ENCODE data around the gene H3-3A. TPM values are rescaled to one million over a fixed set of nuclear protein-coding genes. Genes with fewer than 3 reads are reported as not detected.

Gene H3-3A
- total and polyA plus RNA-seq, 2 of the 8 experiments (the other 6 are each of a cell fraction or from before 2014, with no cell fraction given): 1,157 to 1,223 TPM

DNA sequence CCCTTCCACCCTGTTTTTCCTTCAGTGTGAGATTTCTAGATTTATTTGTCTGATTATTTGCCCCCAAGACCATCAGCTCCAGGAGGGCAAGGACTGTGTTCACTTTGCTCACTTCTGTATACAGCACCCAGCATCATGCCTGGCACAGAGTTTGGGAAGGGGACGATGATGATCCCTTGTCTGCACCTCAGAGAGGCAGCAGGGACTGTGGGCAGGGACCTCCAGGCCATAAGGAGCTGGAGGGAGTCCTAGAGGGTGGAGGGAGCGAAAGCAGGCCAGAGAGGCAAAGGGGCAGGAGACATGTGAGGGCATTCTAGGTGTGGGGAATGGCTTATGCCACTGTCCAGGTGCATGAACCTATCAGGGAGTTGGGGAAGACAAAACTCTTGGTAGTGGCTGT lies 32.8 kb downstream of the H3-3A start:
- POLR2A ChIA-PET (ENCODE audit: partially characterized antibody): interaction anchor here (0.6 to 2.0 kb wide), 10 partner anchors 11 to 310 kb away, joined by 3 to 6 read pairs (median 4); partner anchors contain the start of gene H3-3A
- Histone ChIP-seq H3K4me2 (ENCODE audit: insufficient read depth in 1 of 2, low read depth in 2 of 2, low read length in 2 of 2) (no peak overlapping the region), H3K27me3 (replicated peaks in 1 of 4; ENCODE audit: control insufficient read depth in 3 of 4, extremely low read depth in 1 of 4, insufficient read depth in 3 of 4, low read length in 3 of 4) (no peaks in the 10 kb centered on the region; a peak in 1 of 7 replicates), H3K23ac (ENCODE audit: insufficient read length) (no peak overlapping the region), H2BK5ac (ENCODE audit: low read depth, low read length) (no peak overlapping the region), H3K18ac (ENCODE audit: extremely low read depth, low read length) (no peak overlapping the region), H4K8ac (ENCODE audit: extremely low read depth, insufficient read depth, low read length) (no peak overlapping the region), H2BK15ac (ENCODE audit: low read length) (no peak overlapping the region), H3K9me3 (ENCODE audit: insufficient read depth in 2 of 2, low read depth in 1 of 2, low read length in 1 of 2) (no peaks in the 10 kb centered on the region), H3K79me1 (ENCODE audit: low read depth, low read length) (no peaks in the 10 kb centered on the region), H3K79me2 (ENCODE audit: control insufficient read depth in 1 of 2, insufficient read depth in 2 of 2, low read length in 2 of 2) (no peaks in the 10 kb centered on the region), H3K36me3 (ENCODE audit: control insufficient read depth in 2 of 4, insufficient read depth in 4 of 4, low read length in 3 of 4) (no peaks in the 10 kb centered on the region), H4K91ac (replicated peaks; ENCODE audit: insufficient read length, low read length) (no peak overlapping the region), H2AFZ (ENCODE audit: low read length) (no peak overlapping the region), H2BK12ac (ENCODE audit: low read depth, low read length) (no peak overlapping the region), H4K20me1 (replicated peaks in 1 of 2; ENCODE audit: control insufficient read depth in 1 of 2, insufficient read depth in 2 of 2, low read length in 2 of 2) (no peaks in the 10 kb centered on the region), H3K4me3 (ENCODE audit: extremely low read depth in 1 of 4, insufficient read depth in 2 of 4, low read depth in 3 of 4, low read length in 4 of 4) (no peak overlapping the region), H2AK5ac (ENCODE audit: low read depth, low read length) (no peak overlapping the region), H2BK120ac (replicated peaks; ENCODE audit: low read depth, low read length) (no peak overlapping the region), H3K23me2 (ENCODE audit: low read depth, low read length) (no peaks in the 10 kb centered on the region), H3K14ac (ENCODE audit: insufficient read length) (no peak overlapping the region), H3K9ac (replicated peaks in 1 of 4; ENCODE audit: extremely low read depth in 1 of 4, low read depth in 3 of 4, low read length in 3 of 4) (no peak overlapping the region), H3K27ac (ENCODE audit: low read depth, low read length) (no peak overlapping the region), H3K4ac (replicated peaks; ENCODE audit: insufficient read length, low read depth, low read length) (no peak overlapping the region), H4K5ac (ENCODE audit: insufficient read length, low read depth, low read length) (no peak overlapping the region), H3K4me1 (replicated peaks in 1 of 4; ENCODE audit: control insufficient read depth in 3 of 4, insufficient read depth in 4 of 4, low read length in 3 of 4) (peaks cover 0 to 3% (median 2%) of the 10 kb centered on the region in 4 experiments; a peak in 2 of 7 replicates), H3K56ac (replicated peaks; ENCODE audit: insufficient read length, low read depth, low read length) (no peak overlapping the region), H2BK20ac (ENCODE audit: low read length) (no peak overlapping the region)
- no peak for TF ChIP-seq ATF2 (IDR thresholded peaks at IDR 0.05; ENCODE audit: low read length)
- no peak for TF ChIP-seq TBP (IDR thresholded peaks at IDR 0.05; ENCODE audit: low read depth, low read length)
- no peak for TF ChIP-seq SP2 (IDR thresholded peaks at IDR 0.05; ENCODE audit: low read length)
- no peak for TF ChIP-seq GTF2F1 (IDR thresholded peaks at IDR 0.05; ENCODE audit: borderline replicate concordance, low read depth, low read length)
- CTCF ChIA-PET (ENCODE audit: partially characterized antibody): interaction anchor here (0.8 to 2.1 kb wide), 10 partner anchors 10 to 116 kb away, joined by 3 to 11 read pairs (median 4); no protein-coding TSS in a partner anchor
- 85% methylated on average over 2 of the region's 2 CpGs; no CpG with 5 or more reads in 1 of the 2 experiments for WGBS, 2 experiments (ENCODE audit: extremely low coverage in 1 of 2, insufficient coverage in 1 of 2, insufficient read length in 1 of 2, insufficient replicate concordance in 2 of 2, low coverage in 1 of 2, low lambda C conversion rate in 2 of 2, missing lambda C conversion rate in 1 of 2)
- FAIRE-seq (no peak), DNase-seq (ENCODE audit: low read depth in 1 of 2, low spot score in 2 of 2) (no peak)

Measured in H1 (cell line).